Neural progenitor cell (in vitro differentiated cells): Measurements from ENCODE around the gene IDH3B. TPM values are rescaled to one million over a fixed set of nuclear protein-coding genes. Genes with fewer than 3 reads are reported as not detected.
A peak's percentile ranks its signal among the peaks of the same experiment; 100 is the strongest.

Experiments
- DNase-seq: peaks from one replicate; pipeline ENCODE4 v3.0.0-alpha.2; 2016; ENCODE audit warnings: low spot score
- H2AFZ ChIP-seq: fragments of 200-600 bp; sonication (generic); replicated peaks from 2 replicates; pipeline ENCODE4 v1.6.1; 2016; ENCODE audit warnings: antibody characterized with exemption
- H3F3A ChIP-seq: fragments of 200-600 bp; sonication (generic); 2 replicates; pipeline ENCODE4 v1.6.1; 2016; ENCODE audit warnings: antibody characterized with exemption, low read depth
- H3K27ac ChIP-seq: fragments of 200-600 bp; sonication (generic); 2 replicates; pipeline ENCODE4 v1.5.1; 2016; ENCODE audit warnings: mild to moderate bottlenecking
- H3K27me3 ChIP-seq: fragments of 200-600 bp; sonication (generic); 2 replicates; pipeline ENCODE4 v1.6.1; 2016; ENCODE audit warnings: mild to moderate bottlenecking, moderate library complexity
- H3K36me3 ChIP-seq: fragments of 200-600 bp; sonication (generic); 2 replicates; pipeline ENCODE4 v1.5.1; 2016
- H3K4me1 ChIP-seq: fragments of 200-600 bp; sonication (generic); 2 replicates; pipeline ENCODE4 v1.6.1; 2016; ENCODE audit warnings: mixed run types
- H3K4me2 ChIP-seq: fragments of 200-600 bp; sonication (generic); 2 replicates; pipeline ENCODE4 v1.6.1; 2016
- H3K4me3 ChIP-seq: fragments of 200-600 bp; sonication (generic); 2 replicates; pipeline ENCODE4 v1.5.1; 2016
- H3K79me2 ChIP-seq: fragments of 200-600 bp; sonication (generic); 2 replicates; pipeline ENCODE4 v1.6.1; 2016; ENCODE audit warnings: low read depth
- H3K9ac ChIP-seq: fragments of 200-600 bp; sonication (generic); 2 replicates; pipeline ENCODE4 v1.6.1; 2016
- H3K9me3 ChIP-seq: fragments of 200-600 bp; sonication (generic); 2 replicates; pipeline ENCODE4 v1.5.1; 2016; ENCODE audit warnings: low read depth
- H4K20me1 ChIP-seq: fragments of 200-600 bp; sonication (generic); 2 replicates; pipeline ENCODE4 v1.6.1; 2016; ENCODE audit warnings: low read depth
- H3K27ac Mint-ChIP-seq: 3 replicates; pipeline ENCODE4 v1.8.0; 2021; ENCODE audit warnings: mixed read lengths
- H3K27me3 Mint-ChIP-seq: 2 replicates; pipeline ENCODE4 v1.8.0; 2022; ENCODE audit warnings: low read depth, mild to moderate bottlenecking, inconsistent platforms, moderate library complexity, mixed read lengths; ENCODE audit not compliant: insufficient read depth
- H3K36me3 Mint-ChIP-seq: 3 replicates; pipeline ENCODE4 v1.8.0; 2021; ENCODE audit warnings: mixed read lengths
- H3K4me1 Mint-ChIP-seq: 3 replicates; pipeline ENCODE4 v1.8.0; 2021; ENCODE audit warnings: mixed read lengths
- H3K4me3 Mint-ChIP-seq: 3 replicates; pipeline ENCODE4 v1.8.0; 2021; ENCODE audit warnings: mild to moderate bottlenecking, moderate library complexity, mixed read lengths
- H3K9me3 Mint-ChIP-seq: 3 replicates; pipeline ENCODE4 v1.8.0; 2020; ENCODE audit warnings: mixed read lengths
- CTCF ChIP-seq: fragments of 200-600 bp; sonication (generic); IDR thresholded peaks from 2 replicates; pipeline ENCODE4 v1.5.1; 2017; ENCODE audit warnings: antibody characterized with exemption, mild to moderate bottlenecking
- EZH2 ChIP-seq: fragments of 200-600 bp; sonication (generic); IDR thresholded peaks from 2 replicates; pipeline ENCODE4 v1.6.1; 2017; ENCODE audit warnings: antibody characterized with exemption, mild to moderate bottlenecking, moderate library complexity
- EZH2phosphoT487 ChIP-seq: fragments of 200-600 bp; sonication (generic); IDR thresholded peaks from 2 replicates; pipeline ENCODE4 v1.6.1; 2017; ENCODE audit warnings: antibody characterized with exemption
- total RNA-seq: library from RNA; depleted of rRNA; stranded (reverse); fragments of >200 nt; gene quantifications from 2 replicates; pipeline ENCODE4 v1.2.3, GENCODE V29; 2015; ENCODE audit warnings: low replicate concordance

Gene IDH3B
- 94.3 and 111 TPM in 2 replicates for total RNA-seq

DNA sequence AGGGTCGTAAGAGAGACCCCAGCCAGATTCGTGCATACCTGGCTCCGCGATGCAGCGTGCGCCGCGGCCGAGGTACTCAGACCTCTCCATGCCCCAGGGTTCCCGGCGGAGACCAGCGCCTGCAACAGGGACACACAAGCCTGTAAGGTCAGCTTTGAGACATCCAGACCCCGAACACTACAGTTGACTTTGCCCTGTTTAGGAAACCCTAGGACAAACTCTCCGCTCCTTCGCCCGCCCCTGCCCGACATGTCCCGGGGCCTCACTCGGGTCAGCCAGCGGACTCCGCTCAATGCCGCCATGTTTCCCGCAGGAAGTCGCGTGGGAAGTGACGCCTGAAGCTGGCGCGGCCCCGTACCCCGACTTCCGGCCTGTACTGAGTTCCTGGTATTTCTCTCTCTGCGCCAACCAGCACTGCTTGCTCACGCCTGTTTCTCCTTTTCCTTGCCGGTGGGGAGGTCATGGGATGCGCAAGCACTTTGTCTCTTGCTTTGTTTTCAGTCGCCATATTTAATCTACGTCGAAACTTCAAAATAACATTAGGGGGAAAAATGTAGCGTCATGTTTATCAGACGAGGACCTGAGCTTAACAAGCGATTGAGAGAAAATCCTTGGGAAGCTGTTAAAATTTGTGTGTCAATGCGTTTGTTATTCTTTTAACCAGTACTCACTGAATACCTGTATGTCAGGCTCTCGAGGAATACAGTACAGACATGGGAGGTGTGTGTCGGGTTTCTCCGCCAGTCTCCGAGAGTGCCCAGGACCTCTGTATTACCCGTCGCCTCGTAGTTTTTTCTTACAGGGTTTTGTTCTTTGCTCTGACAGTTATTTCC lies at the start of gene IDH3B:
TSS of gene IDH3B (minus strand) at position 330 of the 833 bp plus-strand sequence. CDS start at position 302, 28 bp downstream.
- no peak for TF ChIP-seq CTCF
- TF ChIP-seq EZH2, result peak; percentile 67
- no peak for TF ChIP-seq EZH2phosphoT487
- Histone ChIP-seq H3K9ac (peak within 1 kb of the TSS; percentile 94), H3K9me3 (no peaks in the 10 kb centered on the region), H3K27me3 (peaks cover 37% of the 10 kb centered on the region), H3F3A (peaks cover 14% of the 10 kb centered on the region), H3K4me3 (peak within 1 kb of the TSS; percentile 82), H3K4me1 (peaks cover 5% of the 10 kb centered on the region), H3K79me2 (peaks cover 14% of the 10 kb centered on the region), H4K20me1 (peaks cover under 1% of the 10 kb centered on the region), H3K36me3 (no peaks in the 10 kb centered on the region), H3K27ac (peak within 1 kb of the TSS; percentile 83), H3K4me2 (peak within 1 kb of the TSS; percentile 99), H2AFZ (peak within 1 kb of the TSS; percentile 90)
- peaks cover 5% of the 10 kb centered on the region for H3K27me3 Mint-ChIP-seq
- no peaks in the 10 kb centered on the region for H3K9me3 Mint-ChIP-seq
- H3K4me1 Mint-ChIP-seq, result peaks cover 12% of the 10 kb centered on the region
- peak within 1 kb of the TSS; percentile 92 for H3K4me3 Mint-ChIP-seq
- H3K36me3 Mint-ChIP-seq, result peaks cover 14% of the 10 kb centered on the region
- DNase-seq, result peak; percentile 92
- H3K27ac Mint-ChIP-seq, result peak within 1 kb of the TSS; percentile 94

GRCh38 chr20:2713285-2713684 lies 49.3 kb upstream of the IDH3B start:
- Histone ChIP-seq H4K20me1 (no peaks in the 10 kb centered on the region), H3F3A (peaks cover 9% of the 10 kb centered on the region), H3K27ac (no peak overlapping the region), H3K9me3 (no peaks in the 10 kb centered on the region), H3K27me3 (peaks cover 40% of the 10 kb centered on the region), H3K9ac (no peak overlapping the region), H3K36me3 (no peaks in the 10 kb centered on the region), H3K79me2 (no peaks in the 10 kb centered on the region), H2AFZ (no peak overlapping the region), H3K4me1 (peaks cover 15% of the 10 kb centered on the region), H3K4me2 (no peak overlapping the region), H3K4me3 (no peak overlapping the region)
- Mint-ChIP-seq H3K9me3 (peaks cover 2% of the 10 kb centered on the region), H3K36me3 (no peaks in the 10 kb centered on the region), H3K27me3 (no peaks in the 10 kb centered on the region), H3K4me1 (no peaks in the 10 kb centered on the region), H3K4me3 (no peak overlapping the region), H3K27ac (no peak overlapping the region)
- no peak for DNase-seq
- TF ChIP-seq CTCF (peak; percentile 39), EZH2phosphoT487 (no peak)

DNA sequence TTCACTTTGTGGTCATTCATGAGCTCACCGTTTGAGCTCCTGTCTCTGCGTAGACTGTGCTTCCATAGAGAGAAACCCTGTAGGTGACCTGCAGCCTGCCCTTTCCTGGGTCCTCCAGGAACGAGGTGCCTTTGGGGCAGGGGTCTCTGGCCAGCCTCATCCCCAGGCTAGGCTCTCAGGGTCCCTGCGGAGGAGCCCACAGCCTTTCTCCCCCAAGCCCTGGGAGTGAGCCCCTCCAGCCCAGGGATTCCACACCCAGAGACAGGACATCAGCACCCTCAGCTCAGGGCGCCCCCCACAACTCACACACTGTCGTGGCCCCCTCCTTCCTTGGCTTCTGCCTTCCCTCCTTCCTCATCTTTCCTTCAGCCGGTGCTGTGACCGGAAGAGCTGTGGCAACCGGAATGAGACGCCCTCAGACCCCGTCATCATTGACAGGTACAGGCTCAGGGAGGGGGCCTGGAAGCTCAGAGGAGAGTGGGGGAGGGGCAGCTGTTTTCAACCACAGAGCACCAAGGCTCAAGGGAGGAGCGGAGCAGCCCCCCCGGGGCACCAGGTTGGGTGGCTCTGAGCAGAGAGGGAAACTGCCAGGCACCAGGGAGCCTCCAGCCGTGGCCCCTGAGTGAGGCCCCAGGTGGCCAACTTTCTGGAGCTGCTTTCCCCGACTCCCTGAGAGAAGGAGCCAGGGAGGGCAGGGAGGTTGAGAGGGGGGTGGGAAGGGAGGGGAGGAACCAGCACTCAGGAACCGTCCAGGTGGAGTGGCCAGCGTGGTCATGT lies 45.4 kb upstream of the IDH3B start:
- H3K4me1 Mint-ChIP-seq, result peaks cover 7% of the 10 kb centered on the region
- H3K9me3 ChIP-seq, result no peaks in the 10 kb centered on the region
- peaks cover 69% of the 10 kb centered on the region for H3K27me3 ChIP-seq
- peaks cover 40% of the 10 kb centered on the region for H3K4me1 ChIP-seq
- H3K79me2 ChIP-seq, result no peaks in the 10 kb centered on the region
- no peaks in the 10 kb centered on the region for H3K27me3 Mint-ChIP-seq
- H4K20me1 ChIP-seq, result no peaks in the 10 kb centered on the region
- H3K27ac ChIP-seq, result no peak overlapping the region
- H3K36me3 Mint-ChIP-seq, result no peaks in the 10 kb centered on the region
- no peaks in the 10 kb centered on the region for H3K36me3 ChIP-seq
- TF ChIP-seq EZH2phosphoT487 (no peak), EZH2 (no peak)
- no peak overlapping the region for H3K4me3 ChIP-seq
- H3F3A ChIP-seq, result peaks cover 24% of the 10 kb centered on the region
- H2AFZ ChIP-seq, result no peak overlapping the region
- no peak for DNase-seq
- H3K9me3 Mint-ChIP-seq, result no peaks in the 10 kb centered on the region
- H3K4me3 Mint-ChIP-seq, result no peak overlapping the region
- no peak overlapping the region for H3K27ac Mint-ChIP-seq
- H3K9ac ChIP-seq, result no peak overlapping the region
- peak overlapping the region; percentile 35 for H3K4me2 ChIP-seq
